Mesothelial cell of epicardium (in vitro differentiated cells): ENCODE data around the gene PPIL6. TPM values are rescaled to one million over a fixed set of nuclear protein-coding genes. Genes with fewer than 3 reads are reported as not detected.

Experiments used
- DNase-seq, 2 experiments: peaks; one replicate each; pipeline ENCODE4 v3.0.0; 2021; ENCODE audit warnings: low spot score in 2 of 2; ENCODE audit not compliant: unreplicated experiment in 2 of 2
- H3K27ac Mint-ChIP-seq: 2 replicates; pipeline ENCODE4 v1.8.0; 2021; ENCODE audit warnings: mixed read lengths
- H3K27me3 Mint-ChIP-seq: 2 replicates; pipeline ENCODE4 v1.8.0; 2021; ENCODE audit warnings: low read depth, mixed read lengths
- H3K36me3 Mint-ChIP-seq: 2 replicates; pipeline ENCODE4 v1.8.0; 2021; ENCODE audit warnings: mixed read lengths
- H3K4me1 Mint-ChIP-seq: 2 replicates; pipeline ENCODE4 v1.8.0; 2021; ENCODE audit warnings: mixed read lengths
- H3K4me3 Mint-ChIP-seq: 2 replicates; pipeline ENCODE4 v1.8.0; 2021; ENCODE audit warnings: mild to moderate bottlenecking, moderate library complexity, mixed read lengths
- H3K9me3 Mint-ChIP-seq: 2 replicates; pipeline ENCODE4 v1.8.0; 2021; ENCODE audit warnings: mixed read lengths
- CTCF ChIP-seq: fragments of 200-600 bp; sonication (generic); IDR thresholded peaks from one replicate; pipeline ENCODE4 v1.5.0; 2021; ENCODE audit warnings: antibody characterized with exemption; ENCODE audit not compliant: unreplicated experiment
- total RNA-seq: library from RNA; stranded (reverse); gene quantifications from 3 replicates; pipeline ENCODE4 v1.2.1, GENCODE V29; 2021

The PPIL6 gene
- total RNA-seq, 1 donor from 2014 or later = 4.8 TPM

- Mint-ChIP-seq H3K4me1 (peaks cover 8% of the 10 kb centered on the region), H3K27ac (no peak overlapping the region), H3K36me3 (no peaks in the 10 kb centered on the region), H3K4me3 (peak overlapping the region; percentile 53), H3K27me3 (peaks cover 23% of the 10 kb centered on the region), H3K9me3 (no peaks in the 10 kb centered on the region)
- TF ChIP-seq CTCF = no peak
- no peak for DNase-seq
These were observed 13.4 kb upstream of the PPIL6 start for GRCh38 chr6:109453594-109454495.

- no peak overlapping the region for H3K4me3 Mint-ChIP-seq
- no peak for TF ChIP-seq CTCF
These were observed 12.7 kb upstream of the PPIL6 start for GRCh38 chr6:109453156-109453555.

GRCh38 chr6:109452181-109452580 lies 11.8 kb upstream of the PPIL6 start:
- no peak for DNase-seq
- no peaks in the 10 kb centered on the region for H3K9me3 Mint-ChIP-seq
- H3K27ac Mint-ChIP-seq = no peak overlapping the region
- TF ChIP-seq CTCF = no peak
- H3K4me1 Mint-ChIP-seq = peaks cover 8% of the 10 kb centered on the region
- H3K36me3 Mint-ChIP-seq = no peaks in the 10 kb centered on the region
- H3K27me3 Mint-ChIP-seq = peaks cover 15% of the 10 kb centered on the region
- H3K4me3 Mint-ChIP-seq = no peak overlapping the region

More at GRCh38 chr6:109453156-109453555, 12.7 kb upstream of the PPIL6 start:
- H3K27ac Mint-ChIP-seq = no peak overlapping the region
- no peaks in the 10 kb centered on the region for H3K9me3 Mint-ChIP-seq
- peaks cover 8% of the 10 kb centered on the region for H3K4me1 Mint-ChIP-seq
- no peaks in the 10 kb centered on the region for H3K36me3 Mint-ChIP-seq
- peaks cover 23% of the 10 kb centered on the region for H3K27me3 Mint-ChIP-seq
- no peak for DNase-seq

GRCh38 chr6:109451376-109451775 lies 10.9 kb upstream of the PPIL6 start:
- TF ChIP-seq CTCF = no peak
- H3K36me3 Mint-ChIP-seq = no peaks in the 10 kb centered on the region
- DNase-seq = no peak
- no peak overlapping the region for H3K27ac Mint-ChIP-seq
- H3K4me3 Mint-ChIP-seq = no peak overlapping the region
- peaks cover 9% of the 10 kb centered on the region for H3K27me3 Mint-ChIP-seq
- H3K9me3 Mint-ChIP-seq = no peaks in the 10 kb centered on the region
- peaks cover 6% of the 10 kb centered on the region for H3K4me1 Mint-ChIP-seq

GRCh38 chr6:109450801-109451200 lies 10.4 kb upstream of the PPIL6 start:
- TF ChIP-seq CTCF = no peak
- peaks cover 6% of the 10 kb centered on the region for H3K27me3 Mint-ChIP-seq
- no peak overlapping the region for H3K27ac Mint-ChIP-seq
- H3K9me3 Mint-ChIP-seq = no peaks in the 10 kb centered on the region
- no peak overlapping the region for H3K4me3 Mint-ChIP-seq
- no peaks in the 10 kb centered on the region for H3K36me3 Mint-ChIP-seq
- DNase-seq = no peak
- H3K4me1 Mint-ChIP-seq = peaks cover 4% of the 10 kb centered on the region
